Measurements from ENCODE around the gene SLC44A3.
A peak's percentile ranks its signal among the peaks of the same experiment; 100 is the strongest.

The SLC44A3 gene

DNA sequence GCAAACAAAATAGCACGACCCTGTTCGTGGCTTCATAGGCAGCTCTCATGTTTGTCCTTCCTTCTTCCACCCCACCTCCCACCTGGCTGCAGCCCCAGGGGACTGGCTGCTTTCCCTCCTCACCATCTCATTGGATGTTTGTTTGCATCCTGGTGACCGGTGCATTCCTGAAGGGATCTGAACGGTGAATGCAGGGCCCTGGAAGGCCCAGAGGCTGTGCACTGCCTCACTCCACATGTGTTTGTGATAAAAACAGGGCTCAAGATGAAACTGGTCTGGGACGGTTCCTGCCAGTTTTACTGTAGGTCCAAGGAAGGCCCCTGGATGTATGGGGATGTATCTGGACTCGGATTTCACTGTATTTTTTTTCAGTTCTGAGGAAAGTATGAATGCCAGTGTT, 63.9 kb downstream of the SLC44A3 start:
- no peak overlapping the region for H3K4me3 ChIP-seq (ENCODE audit: low read length)
- no peaks in the 10 kb centered on the region for H3K27me3 ChIP-seq (ENCODE audit: control insufficient read depth, insufficient read depth, low read length)
- peaks cover 13% of the 10 kb centered on the region for H3K4me1 ChIP-seq (ENCODE audit: control insufficient read depth, insufficient read depth, low read length)
- H3K36me3 ChIP-seq (ENCODE audit: control insufficient read depth, insufficient read depth, low read length) = no peaks in the 10 kb centered on the region
- no peaks in the 10 kb centered on the region for H3K9me3 ChIP-seq (ENCODE audit: control insufficient read depth, low read length)
- H3K9ac ChIP-seq (ENCODE audit: low read length) = peak overlapping the region; percentile 16

GRCh38 chr1:94884507-94884906, 64.3 kb downstream of the SLC44A3 start:
- peak overlapping the region; percentile 16 for H3K9ac ChIP-seq (ENCODE audit: low read length)
- no peaks in the 10 kb centered on the region for H3K27me3 ChIP-seq (ENCODE audit: control insufficient read depth, insufficient read depth, low read length)
- H3K4me3 ChIP-seq (ENCODE audit: low read length) = no peak overlapping the region
- peaks cover 13% of the 10 kb centered on the region for H3K4me1 ChIP-seq (ENCODE audit: control insufficient read depth, insufficient read depth, low read length)
- H3K9me3 ChIP-seq (ENCODE audit: control insufficient read depth, low read length) = no peaks in the 10 kb centered on the region
- no peaks in the 10 kb centered on the region for H3K36me3 ChIP-seq (ENCODE audit: control insufficient read depth, insufficient read depth, low read length)

DNA sequence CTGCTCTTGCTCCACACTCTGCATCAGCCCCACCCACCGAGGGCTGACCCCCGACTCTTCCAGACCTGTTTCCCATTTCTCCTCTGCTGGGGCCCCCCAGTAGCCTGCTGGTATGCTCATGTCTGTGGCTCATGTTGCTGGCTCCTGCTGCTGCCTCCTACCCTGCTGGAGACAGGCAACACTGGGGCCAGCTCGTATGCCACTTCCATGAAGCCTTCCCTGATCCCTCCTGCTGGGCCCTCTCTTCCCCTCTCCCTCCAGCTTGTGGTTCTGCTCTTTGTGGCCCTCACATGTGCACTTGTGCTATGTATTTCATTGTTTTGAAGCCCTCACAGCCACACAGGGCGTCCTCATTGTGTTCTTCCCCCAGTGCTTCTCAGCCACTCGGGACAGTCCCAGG, 66.2 kb downstream of the SLC44A3 start:
- Histone ChIP-seq H3K4me3 (ENCODE audit: low read length) (no peak overlapping the region), H3K27me3 (ENCODE audit: control insufficient read depth, insufficient read depth, low read length) (no peaks in the 10 kb centered on the region), H3K9ac (ENCODE audit: low read length) (no peak overlapping the region), H3K36me3 (ENCODE audit: control insufficient read depth, insufficient read depth, low read length) (no peaks in the 10 kb centered on the region), H3K9me3 (ENCODE audit: control insufficient read depth, low read length) (no peaks in the 10 kb centered on the region), H3K4me1 (ENCODE audit: control insufficient read depth, insufficient read depth, low read length) (peaks cover 13% of the 10 kb centered on the region)

- Histone ChIP-seq H3K9me3 (ENCODE audit: control insufficient read depth, low read length) (no peaks in the 10 kb centered on the region), H3K4me1 (ENCODE audit: control insufficient read depth, insufficient read depth, low read length) (peaks cover 13% of the 10 kb centered on the region), H3K27me3 (ENCODE audit: control insufficient read depth, insufficient read depth, low read length) (no peaks in the 10 kb centered on the region), H3K36me3 (ENCODE audit: control insufficient read depth, insufficient read depth, low read length) (no peaks in the 10 kb centered on the region), H3K4me3 (ENCODE audit: low read length) (no peak overlapping the region), H3K9ac (ENCODE audit: low read length) (no peak overlapping the region)
These were observed 66.9 kb downstream of the SLC44A3 start for GRCh38 chr1:94887106-94887505.

DNA sequence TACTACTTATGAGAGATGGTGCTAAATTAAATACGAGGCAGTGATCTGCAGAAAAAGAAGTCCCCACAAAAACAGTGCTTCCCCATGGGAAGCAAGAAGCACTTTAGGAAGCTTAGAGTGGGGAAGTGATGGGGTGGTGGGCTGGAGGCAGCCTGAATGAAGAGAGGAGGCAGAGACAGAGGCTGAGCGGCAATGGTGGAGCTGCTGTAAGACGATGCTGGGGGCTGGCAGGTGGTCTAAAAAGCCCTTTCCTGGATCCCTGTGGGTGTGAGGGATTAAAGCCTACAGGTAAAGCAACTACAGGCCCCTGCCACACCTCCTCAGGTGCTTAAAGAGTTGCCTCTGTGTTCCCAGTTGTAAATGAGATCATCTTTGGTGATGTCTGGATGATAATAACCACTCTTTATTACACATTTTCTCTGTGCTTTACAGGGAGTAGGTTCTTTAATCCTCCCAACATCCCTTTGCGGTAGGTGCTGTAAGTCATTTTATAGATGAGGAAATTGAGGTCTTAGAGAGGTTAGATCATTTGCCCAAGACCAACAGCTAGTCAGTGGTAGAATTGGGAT, 67.5 kb downstream of the SLC44A3 start:
- H3K27me3 ChIP-seq (ENCODE audit: control insufficient read depth, insufficient read depth, low read length) = no peaks in the 10 kb centered on the region
- no peak overlapping the region for H3K4me3 ChIP-seq (ENCODE audit: low read length)
- H3K9ac ChIP-seq (ENCODE audit: low read length) = no peak overlapping the region
- peaks cover 13% of the 10 kb centered on the region for H3K4me1 ChIP-seq (ENCODE audit: control insufficient read depth, insufficient read depth, low read length)
- peaks cover under 1% of the 10 kb centered on the region for H3K36me3 ChIP-seq (ENCODE audit: control insufficient read depth, insufficient read depth, low read length)
- H3K9me3 ChIP-seq (ENCODE audit: control insufficient read depth, low read length) = no peaks in the 10 kb centered on the region

DNA sequence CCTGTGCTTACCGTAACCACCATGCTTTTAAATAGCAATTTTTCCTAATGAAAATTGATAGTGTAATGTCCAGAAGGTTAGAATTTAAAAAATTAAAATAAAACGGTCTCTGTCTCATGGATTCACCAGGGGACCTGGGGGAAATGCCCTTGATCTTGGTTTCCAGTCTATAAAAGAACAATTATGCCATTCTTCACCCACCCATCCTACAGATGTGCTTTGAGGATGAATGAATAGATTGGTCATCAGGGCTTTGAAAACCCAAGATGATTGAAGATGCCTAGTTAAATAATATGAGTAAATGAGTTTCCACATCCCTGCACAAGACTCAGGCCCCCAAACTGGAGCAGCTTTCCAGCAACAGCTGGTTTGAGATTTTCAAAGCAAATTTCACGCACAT, 68.0 kb downstream of the SLC44A3 start:
- Histone ChIP-seq H3K36me3 (ENCODE audit: control insufficient read depth, insufficient read depth, low read length) (peaks cover 4% of the 10 kb centered on the region), H3K9me3 (ENCODE audit: control insufficient read depth, low read length) (no peaks in the 10 kb centered on the region), H3K4me3 (ENCODE audit: low read length) (no peak overlapping the region), H3K9ac (ENCODE audit: low read length) (no peak overlapping the region), H3K27me3 (ENCODE audit: control insufficient read depth, insufficient read depth, low read length) (no peaks in the 10 kb centered on the region), H3K4me1 (ENCODE audit: control insufficient read depth, insufficient read depth, low read length) (peaks cover 13% of the 10 kb centered on the region)

GRCh38 chr1:94892604-94893254, 72.6 kb downstream of the SLC44A3 start:
- Histone ChIP-seq H3K9me3 (ENCODE audit: control insufficient read depth, low read length) (no peaks in the 10 kb centered on the region), H3K36me3 (ENCODE audit: control insufficient read depth, insufficient read depth, low read length) (peaks cover 9% of the 10 kb centered on the region), H3K4me3 (ENCODE audit: low read length) (no peak overlapping the region), H3K9ac (ENCODE audit: low read length) (no peak overlapping the region), H3K27me3 (ENCODE audit: control insufficient read depth, insufficient read depth, low read length) (no peaks in the 10 kb centered on the region), H3K4me1 (ENCODE audit: control insufficient read depth, insufficient read depth, low read length) (no peaks in the 10 kb centered on the region)

- H3K36me3 ChIP-seq (ENCODE audit: control insufficient read depth, insufficient read depth, low read length) = peaks cover 9% of the 10 kb centered on the region
- H3K4me1 ChIP-seq (ENCODE audit: control insufficient read depth, insufficient read depth, low read length) = peaks cover 3% of the 10 kb centered on the region
- no peaks in the 10 kb centered on the region for H3K9me3 ChIP-seq (ENCODE audit: control insufficient read depth, low read length)
- H3K4me3 ChIP-seq (ENCODE audit: low read length) = no peak overlapping the region
- no peaks in the 10 kb centered on the region for H3K27me3 ChIP-seq (ENCODE audit: control insufficient read depth, insufficient read depth, low read length)
- no peak overlapping the region for H3K9ac ChIP-seq (ENCODE audit: low read length)
These were observed 74.5 kb downstream of the SLC44A3 start for GRCh38 chr1:94894630-94895029.

DNA sequence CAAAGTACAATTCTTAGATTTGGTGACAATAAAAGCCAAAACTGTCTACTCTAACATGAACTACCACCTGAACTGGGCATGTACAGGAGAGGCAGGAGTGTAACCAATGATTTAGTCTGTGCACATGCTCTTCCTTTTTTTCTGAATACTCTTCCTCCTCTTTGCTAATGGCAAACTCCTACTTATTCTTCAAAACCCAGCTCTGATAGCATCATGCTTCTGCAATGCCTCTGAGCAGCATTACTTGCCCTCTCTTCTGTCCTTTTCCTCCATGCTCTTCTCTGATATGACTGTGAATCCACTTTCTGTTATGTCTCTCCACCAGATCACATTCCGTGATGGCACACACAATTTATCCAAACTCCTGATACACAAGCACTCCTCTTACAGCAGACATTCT, 75.4 kb downstream of the SLC44A3 start:
- Histone ChIP-seq H3K4me1 (ENCODE audit: control insufficient read depth, insufficient read depth, low read length) (peaks cover 3% of the 10 kb centered on the region), H3K36me3 (ENCODE audit: control insufficient read depth, insufficient read depth, low read length) (peaks cover 9% of the 10 kb centered on the region), H3K9me3 (ENCODE audit: control insufficient read depth, low read length) (no peaks in the 10 kb centered on the region), H3K4me3 (ENCODE audit: low read length) (no peak overlapping the region), H3K9ac (ENCODE audit: low read length) (no peak overlapping the region), H3K27me3 (ENCODE audit: control insufficient read depth, insufficient read depth, low read length) (no peaks in the 10 kb centered on the region)

DNA sequence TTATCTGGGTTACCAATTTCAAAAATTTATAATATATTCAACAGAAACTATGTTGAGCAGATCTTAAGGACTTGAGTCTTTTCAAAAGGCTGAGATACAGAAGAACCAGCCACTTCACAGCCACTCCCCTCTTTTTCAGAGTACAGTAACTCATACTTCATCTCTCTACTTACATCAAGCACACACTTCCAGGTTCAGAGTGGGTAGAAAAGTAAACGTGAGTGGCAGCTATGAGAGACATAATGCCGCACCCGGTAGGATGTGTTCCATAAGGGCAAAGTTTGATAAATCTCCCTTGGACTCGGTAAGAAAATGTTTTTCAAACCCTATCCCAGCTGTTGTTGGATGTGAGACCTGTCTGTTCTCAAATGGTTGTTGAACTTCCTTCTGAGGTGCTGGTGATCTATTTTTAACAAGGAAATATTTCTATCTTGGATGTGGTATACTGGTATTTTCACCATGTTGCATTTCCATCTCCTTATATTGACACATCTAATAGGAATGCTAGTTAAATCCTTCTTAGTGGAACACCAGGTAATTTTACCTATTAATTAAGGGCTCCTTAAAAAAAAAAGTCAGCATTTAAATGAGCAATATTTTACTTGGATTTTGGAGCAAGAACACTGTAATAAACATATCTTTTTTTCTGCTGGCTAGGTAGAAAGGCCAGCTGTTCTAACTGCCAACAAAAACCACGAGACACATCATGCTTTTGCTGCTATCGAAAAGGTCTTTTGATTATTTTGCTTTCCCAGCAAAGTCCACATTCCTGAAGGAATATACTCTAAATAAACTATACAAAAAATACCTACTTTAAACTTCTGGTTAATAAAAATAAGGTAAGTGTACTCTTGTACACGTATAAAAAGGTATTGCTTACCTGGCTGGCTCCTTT, 78.6 kb downstream of the SLC44A3 start:
- Histone ChIP-seq H3K36me3 (ENCODE audit: control insufficient read depth, insufficient read depth, low read length) (peaks cover 5% of the 10 kb centered on the region), H3K4me1 (ENCODE audit: control insufficient read depth, insufficient read depth, low read length) (peaks cover 3% of the 10 kb centered on the region), H3K9me3 (ENCODE audit: control insufficient read depth, low read length) (no peaks in the 10 kb centered on the region), H3K27me3 (ENCODE audit: control insufficient read depth, insufficient read depth, low read length) (no peaks in the 10 kb centered on the region), H3K9ac (ENCODE audit: low read length) (no peak overlapping the region), H3K4me3 (ENCODE audit: low read length) (no peak overlapping the region)

- H3K36me3 ChIP-seq (ENCODE audit: control insufficient read depth, insufficient read depth, low read length) = peaks cover 5% of the 10 kb centered on the region
- H3K9ac ChIP-seq (ENCODE audit: low read length) = no peak overlapping the region
- H3K9me3 ChIP-seq (ENCODE audit: control insufficient read depth, low read length) = no peaks in the 10 kb centered on the region
- no peak overlapping the region for H3K4me3 ChIP-seq (ENCODE audit: low read length)
- peaks cover 5% of the 10 kb centered on the region for H3K4me1 ChIP-seq (ENCODE audit: control insufficient read depth, insufficient read depth, low read length)
- no peaks in the 10 kb centered on the region for H3K27me3 ChIP-seq (ENCODE audit: control insufficient read depth, insufficient read depth, low read length)
These were observed 79.6 kb downstream of the SLC44A3 start for GRCh38 chr1:94899756-94900155.

DNA sequence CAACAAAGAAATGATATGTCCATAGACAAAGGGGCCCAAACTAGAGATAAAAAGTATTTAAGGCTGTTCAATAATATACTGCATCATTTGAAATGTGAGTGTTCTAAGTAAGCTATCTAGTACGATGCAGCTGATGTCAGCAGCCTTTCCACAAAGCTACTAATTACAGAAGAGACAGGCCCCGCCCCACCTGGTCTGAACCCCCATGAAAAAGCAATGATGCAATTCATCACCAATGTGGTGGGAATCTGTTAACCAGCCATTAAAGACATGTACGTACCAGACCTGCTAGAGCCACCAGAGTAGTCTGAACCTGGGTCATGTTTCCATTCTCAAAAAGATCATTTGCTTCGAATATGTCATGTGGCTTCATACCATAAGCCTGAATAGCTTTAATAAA, 81.7 kb downstream of the SLC44A3 start:
- H3K36me3 ChIP-seq (ENCODE audit: control insufficient read depth, insufficient read depth, low read length) = no peaks in the 10 kb centered on the region
- H3K4me1 ChIP-seq (ENCODE audit: control insufficient read depth, insufficient read depth, low read length) = peaks cover 7% of the 10 kb centered on the region

More for the DNA sequence above, 81.7 kb downstream of the SLC44A3 start:
- Histone ChIP-seq H3K9me3 (ENCODE audit: control insufficient read depth, low read length) (no peaks in the 10 kb centered on the region), H3K9ac (ENCODE audit: low read length) (no peak overlapping the region), H3K4me3 (ENCODE audit: low read length) (no peak overlapping the region), H3K27me3 (ENCODE audit: control insufficient read depth, insufficient read depth, low read length) (no peaks in the 10 kb centered on the region)

Measured in mucosa of stomach (tissue), 1 donor.